ENCODE results near the gene EFNA5. TPM values are rescaled to one million over a fixed set of nuclear protein-coding genes. Genes with fewer than 3 reads are reported as not detected.

The EFNA5 gene
- total RNA-seq: 0.11 and 0.23 TPM in 2 replicates

GRCh38 chr5:107670932-107671741, at the start of gene EFNA5:
Gene EFNA5, minus strand, starts transcription at chr5:107670937.
- intact Hi-C loops (cut with micrococcal nuclease): loop anchor here (10.0 kb wide), 3 partner anchors 186 to 674 kb away; no protein-coding TSS in a partner anchor

- intact Hi-C loops (cut with micrococcal nuclease): no loop called here
Observed at GRCh38 chr5:107719034-107719606, 48.4 kb upstream of the EFNA5 start.

GRCh38 chr5:107717816-107718215, 47.1 kb upstream of the EFNA5 start:
- intact Hi-C loops (cut with micrococcal nuclease): no loop called here

GRCh38 chr5:107713228-107713627, 42.5 kb upstream of the EFNA5 start:
- intact Hi-C loops (cut with micrococcal nuclease): no loop called here

- intact Hi-C loops (cut with micrococcal nuclease): no loop called here
Observed at GRCh38 chr5:107712359-107712870, 41.7 kb upstream of the EFNA5 start.

GRCh38 chr5:107705402-107706014, 34.8 kb upstream of the EFNA5 start:
- intact Hi-C loops (cut with micrococcal nuclease): no loop called here

GRCh38 chr5:107704681-107705401, 34.1 kb upstream of the EFNA5 start:
- intact Hi-C loops (cut with micrococcal nuclease): no loop called here

GRCh38 chr5:107700481-107700880, 29.7 kb upstream of the EFNA5 start:
- intact Hi-C loops (cut with micrococcal nuclease): no loop called here

- intact Hi-C loops (cut with micrococcal nuclease): no loop called here
Observed at GRCh38 chr5:107699425-107699824, 28.7 kb upstream of the EFNA5 start.

GRCh38 chr5:107698286-107698685, 27.5 kb upstream of the EFNA5 start:
- intact Hi-C loops (cut with micrococcal nuclease): no loop called here

- intact Hi-C loops (cut with micrococcal nuclease): no loop called here
Observed at GRCh38 chr5:107696498-107696897, 25.8 kb upstream of the EFNA5 start.

- intact Hi-C loops (cut with micrococcal nuclease): no loop called here
Observed at GRCh38 chr5:107696080-107696479, 25.3 kb upstream of the EFNA5 start.

GRCh38 chr5:107687937-107688336, 17.2 kb upstream of the EFNA5 start:
- intact Hi-C loops (cut with micrococcal nuclease): no loop called here

GRCh38 chr5:107687404-107687803, 16.7 kb upstream of the EFNA5 start:
- intact Hi-C loops (cut with micrococcal nuclease): no loop called here

GRCh38 chr5:107682533-107682932, 11.8 kb upstream of the EFNA5 start:
- intact Hi-C loops (cut with micrococcal nuclease): no loop called here

- intact Hi-C loops (cut with micrococcal nuclease): no loop called here
Observed at GRCh38 chr5:107680799-107681198, 10.1 kb upstream of the EFNA5 start.

GRCh38 chr5:107680099-107680498, 9.4 kb upstream of the EFNA5 start:
- intact Hi-C loops (cut with micrococcal nuclease): no loop called here

GRCh38 chr5:107676702-107677101, 6.0 kb upstream of the EFNA5 start:
- intact Hi-C loops (cut with micrococcal nuclease): loop anchor here (10.0 kb wide), 3 partner anchors 192 to 668 kb away; no protein-coding TSS in a partner anchor

- intact Hi-C loops (cut with micrococcal nuclease): loop anchor here (10.0 kb wide), 3 partner anchors 190 to 670 kb away; no protein-coding TSS in a partner anchor
Observed at GRCh38 chr5:107675201-107675600, 4.5 kb upstream of the EFNA5 start.

- intact Hi-C loops (cut with micrococcal nuclease): loop anchor here (10.0 kb wide), 3 partner anchors 190 to 670 kb away; no protein-coding TSS in a partner anchor
Observed at GRCh38 chr5:107674655-107675054, 3.9 kb upstream of the EFNA5 start.

Measured in T-helper 2 cell treated with Interferon-gamma antibody and Interleukin-4, amounts not matched to agents 100 ng/mL and 5 ng/mL, for 36 hours (primary cell).